Measurements from ENCODE around the gene FYTTD1. TPM values are rescaled to one million over a fixed set of nuclear protein-coding genes. Genes with fewer than 3 reads are reported as not detected.
"Not testable (repeated sequence)": the region's sequence is repeated elsewhere in the genome, so short reads cannot be mapped to it uniquely, and the experiment has no call there.

FYTTD1 gene
- total RNA-seq, 1 experiment from 2014 or later: 45.9 TPM

DNA sequence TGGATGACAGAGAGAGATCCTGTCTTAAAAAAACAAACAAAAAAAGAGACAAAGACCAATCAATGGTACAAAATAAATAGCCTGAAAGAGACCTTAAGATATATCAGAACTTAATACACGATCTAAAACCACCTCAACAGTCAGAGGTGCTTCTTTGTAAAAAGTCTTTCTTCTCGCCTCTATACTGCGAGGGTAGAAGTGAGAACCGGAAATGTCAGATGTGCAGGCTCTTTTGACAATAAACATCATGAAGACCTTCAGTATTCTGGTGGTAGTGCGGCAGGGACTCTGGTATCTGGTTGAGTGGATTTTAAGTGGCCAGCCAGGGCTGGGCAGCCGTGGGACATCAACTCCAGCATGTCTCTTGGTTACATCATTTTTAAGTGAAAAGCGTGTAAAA, 43.0 kb upstream of the FYTTD1 start:
- POLR2A ChIA-PET: no interaction called here
- Mint-ChIP-seq H3K27ac (ENCODE audit: low read depth, unreplicated experiment) (no peak overlapping the region), H3K27me3 (ENCODE audit: insufficient read depth, unreplicated experiment) (no peaks in the 10 kb centered on the region), H3K4me1 (ENCODE audit: insufficient read depth, unreplicated experiment) (no peaks in the 10 kb centered on the region), H3K9me3 (ENCODE audit: unreplicated experiment) (no peaks in the 10 kb centered on the region), H3K36me3 (ENCODE audit: insufficient read depth, unreplicated experiment) (peaks cover 42% of the 10 kb centered on the region), H3K4me3 (ENCODE audit: unreplicated experiment) (no peak overlapping the region)
- no TSS peak for BruUV-seq (replicated peaks)
- intact Hi-C loops (cut with micrococcal nuclease): no loop called here
- no peak for DNase-seq (ENCODE audit: unreplicated experiment)
- CTCF ChIA-PET: interaction anchor here (0.6 to 1.0 kb wide), 2 partner anchors 39 to 252 kb away, joined by 3 read pairs; no protein-coding TSS in a partner anchor
- TF ChIP-seq, protein P1, sequence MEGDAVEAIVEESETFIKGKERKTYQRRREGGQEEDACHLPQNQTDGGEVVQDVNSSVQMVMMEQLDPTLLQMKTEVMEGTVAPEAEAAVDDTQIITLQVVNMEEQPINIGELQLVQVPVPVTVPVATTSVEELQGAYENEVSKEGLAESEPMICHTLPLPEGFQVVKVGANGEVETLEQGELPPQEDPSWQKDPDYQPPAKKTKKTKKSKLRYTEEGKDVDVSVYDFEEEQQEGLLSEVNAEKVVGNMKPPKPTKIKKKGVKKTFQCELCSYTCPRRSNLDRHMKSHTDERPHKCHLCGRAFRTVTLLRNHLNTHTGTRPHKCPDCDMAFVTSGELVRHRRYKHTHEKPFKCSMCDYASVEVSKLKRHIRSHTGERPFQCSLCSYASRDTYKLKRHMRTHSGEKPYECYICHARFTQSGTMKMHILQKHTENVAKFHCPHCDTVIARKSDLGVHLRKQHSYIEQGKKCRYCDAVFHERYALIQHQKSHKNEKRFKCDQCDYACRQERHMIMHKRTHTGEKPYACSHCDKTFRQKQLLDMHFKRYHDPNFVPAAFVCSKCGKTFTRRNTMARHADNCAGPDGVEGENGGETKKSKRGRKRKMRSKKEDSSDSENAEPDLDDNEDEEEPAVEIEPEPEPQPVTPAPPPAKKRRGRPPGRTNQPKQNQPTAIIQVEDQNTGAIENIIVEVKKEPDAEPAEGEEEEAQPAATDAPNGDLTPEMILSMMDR (IDR thresholded peaks at IDR 0.05; ENCODE audit: unreplicated experiment): no peak

DNA sequence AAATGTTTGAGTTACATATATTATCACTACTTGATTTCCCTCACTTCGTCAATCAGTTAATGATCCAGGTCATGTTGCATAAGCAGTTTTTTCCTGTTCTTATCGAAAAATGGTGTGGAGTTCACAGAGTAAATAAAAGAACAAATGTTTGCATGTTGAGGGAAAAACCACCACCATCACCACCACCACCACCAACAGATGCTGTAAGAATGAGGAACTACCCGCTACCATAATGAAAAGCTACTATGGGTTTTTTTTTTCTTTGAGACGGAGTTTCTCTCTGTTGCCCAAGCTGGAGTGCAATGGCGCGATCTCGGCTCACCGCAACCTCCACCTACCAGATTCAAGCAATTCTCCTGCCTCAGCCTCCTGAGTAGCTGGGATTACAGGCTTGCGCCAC, 40.5 kb upstream of the FYTTD1 start:
- no peaks in the 10 kb centered on the region for H3K27me3 Mint-ChIP-seq (ENCODE audit: insufficient read depth, unreplicated experiment)
- H3K4me1 Mint-ChIP-seq (ENCODE audit: insufficient read depth, unreplicated experiment): peaks cover 14% of the 10 kb centered on the region
- no peaks in the 10 kb centered on the region for H3K9me3 Mint-ChIP-seq (ENCODE audit: unreplicated experiment)
- no peak overlapping the region for H3K4me3 Mint-ChIP-seq (ENCODE audit: unreplicated experiment)
- peaks cover 26% of the 10 kb centered on the region for H3K36me3 Mint-ChIP-seq (ENCODE audit: insufficient read depth, unreplicated experiment)
- BruUV-seq (replicated peaks): no TSS peak
- intact Hi-C loops (cut with micrococcal nuclease): no loop called here
- TF ChIP-seq, protein P1 (IDR thresholded peaks at IDR 0.05; ENCODE audit: unreplicated experiment): no peak
- H3K27ac Mint-ChIP-seq (ENCODE audit: low read depth, unreplicated experiment): no peak overlapping the region
- POLR2A ChIA-PET: no interaction called here
- no peak for DNase-seq (ENCODE audit: unreplicated experiment)
- CTCF ChIA-PET: no interaction called here

DNA sequence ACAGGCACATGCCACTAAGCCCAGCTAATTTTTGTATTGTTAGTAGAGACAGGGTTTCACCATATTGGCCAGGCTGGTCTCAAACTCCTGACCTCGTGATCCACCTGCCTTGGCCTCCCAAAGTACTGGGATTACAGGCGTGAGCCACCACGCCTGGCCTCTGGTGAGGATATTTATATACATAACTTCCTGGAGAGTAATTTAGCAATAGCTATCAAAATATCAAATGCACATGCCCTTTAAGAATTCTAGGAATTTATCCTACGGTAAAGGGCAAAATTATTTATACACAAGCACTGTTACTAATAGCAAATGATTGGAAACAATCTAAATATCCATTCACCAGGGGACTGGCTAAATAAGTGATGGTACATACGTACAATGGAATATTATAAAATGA, 38.7 kb upstream of the FYTTD1 start:
- DNase-seq (ENCODE audit: unreplicated experiment); intact Hi-C loops (cut with micrococcal nuclease); H3K9me3 Mint-ChIP-seq (ENCODE audit: unreplicated experiment); H3K27me3 Mint-ChIP-seq (ENCODE audit: insufficient read depth, unreplicated experiment); BruUV-seq (replicated peaks); H3K4me3 Mint-ChIP-seq (ENCODE audit: unreplicated experiment): not testable (repeated sequence)
- Mint-ChIP-seq H3K4me1 (ENCODE audit: insufficient read depth, unreplicated experiment) (peaks cover 14% of the 10 kb centered on the region), H3K27ac (ENCODE audit: low read depth, unreplicated experiment) (peak overlapping the region; percentile 16), H3K36me3 (ENCODE audit: insufficient read depth, unreplicated experiment) (peaks cover 15% of the 10 kb centered on the region)
- ChIA-PET CTCF (interaction anchor here (0.9 kb wide), 1 partner anchor 41 kb away, joined by 3 read pairs; no protein-coding TSS in a partner anchor), POLR2A (interaction anchor here (0.5 to 11.1 kb wide), 6 partner anchors 15 to 80 kb away, joined by 3 to 105 read pairs (median 12); partner anchors contain the start of genes FYTTD1, LRCH3 and RUBCN)

DNA sequence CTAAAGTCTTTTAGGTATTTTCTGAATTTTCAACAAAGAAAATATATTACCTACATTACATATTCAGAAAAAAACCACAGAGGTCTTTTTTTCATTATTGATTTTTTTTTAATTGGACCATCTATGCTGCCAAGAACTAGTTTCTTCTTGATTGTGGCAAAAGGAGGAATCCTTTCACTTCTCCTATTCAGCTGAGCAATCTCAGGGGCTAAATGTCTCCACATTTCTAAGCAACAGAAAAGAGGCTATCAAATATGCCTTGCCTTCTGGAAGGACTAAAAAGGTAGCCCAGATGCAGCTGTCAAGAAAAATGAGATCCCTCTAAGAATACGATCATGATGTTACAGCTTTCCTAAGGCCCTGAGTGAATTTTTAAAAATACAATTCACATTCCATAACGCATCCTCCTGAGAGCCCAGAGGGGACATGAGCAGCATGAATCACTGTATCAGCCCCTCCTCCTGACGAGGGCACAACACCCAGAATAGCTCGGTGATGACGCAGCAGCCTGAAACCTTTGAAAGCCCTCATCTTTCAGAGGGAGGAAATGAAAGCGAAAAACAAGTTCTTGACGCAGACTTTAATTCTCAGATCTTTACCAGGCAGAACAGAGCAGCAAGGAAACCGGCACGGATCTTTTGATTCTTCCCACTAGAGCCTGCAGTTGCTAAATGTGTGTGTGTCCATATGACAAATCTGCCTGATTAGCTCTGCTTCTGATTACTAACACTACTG, 37.5 kb upstream of the FYTTD1 start:
- Mint-ChIP-seq H3K27ac (ENCODE audit: low read depth, unreplicated experiment) (peak overlapping the region; percentile 98), H3K27me3 (ENCODE audit: insufficient read depth, unreplicated experiment) (no peaks in the 10 kb centered on the region), H3K9me3 (ENCODE audit: unreplicated experiment) (no peaks in the 10 kb centered on the region), H3K4me1 (ENCODE audit: insufficient read depth, unreplicated experiment) (peaks cover 14% of the 10 kb centered on the region), H3K36me3 (ENCODE audit: insufficient read depth, unreplicated experiment) (peaks cover 9% of the 10 kb centered on the region), H3K4me3 (ENCODE audit: unreplicated experiment) (peak overlapping the region; percentile 82)
- BruUV-seq (replicated peaks): TSS peak; percentile 63
- TF ChIP-seq, protein P1 (IDR thresholded peaks at IDR 0.05; ENCODE audit: unreplicated experiment): no peak
- POLR2A ChIA-PET: interaction anchor here (0.6 to 11.1 kb wide), 15 partner anchors 9 to 971 kb away, joined by 3 to 105 read pairs (median 5); partner anchors contain the start of genes BDH1, FYTTD1, LRCH3 and RUBCN
- intact Hi-C loops (cut with micrococcal nuclease): loop anchor here (1.0 to 2.0 kb wide), 2 partner anchors 25 to 39 kb away; no protein-coding TSS in a partner anchor
- CTCF ChIA-PET: interaction anchor here (0.6 to 0.7 kb wide), 3 partner anchors 39 to 131 kb away, joined by 3 to 4 read pairs (median 3); no protein-coding TSS in a partner anchor
- peak; percentile 97 for DNase-seq (ENCODE audit: unreplicated experiment)
